CD4-positive, CD25-positive, alpha-beta regulatory T cell (primary cell): ENCODE data around the gene ID4. TPM values are rescaled to one million over a fixed set of nuclear protein-coding genes. Genes with fewer than 3 reads are reported as not detected.
A peak's percentile ranks its signal among the peaks of the same experiment; 100 is the strongest.

Source experiments
- ATAC-seq, 2 donors: fragments of 150-1000 bp; cut with Tn5 transposase; one replicate each; pipeline ENCODE4 v1.10.0; 2021; ENCODE audit warnings: low read depth in 2 of 2, moderate number of reproducible peaks in 2 of 2, moderate library complexity in 1 of 2
- DNase-seq, 3 donors: peaks; one replicate each; pipeline versions ENCODE4 v3.0.0 to v3.0.0-alpha.2; 2012 to 2022; ENCODE audit warnings: mixed read lengths in 1 of 3
- H3K27ac ChIP-seq: one replicate; pipeline ENCODE4 v1.7.0; 2013; ENCODE audit warnings: mild to moderate bottlenecking, low read length; ENCODE audit not compliant: insufficient read depth, poor library complexity, severe bottlenecking
- H3K27me3 ChIP-seq: one replicate; pipeline ENCODE4 v1.7.0; 2013; ENCODE audit warnings: low read length; ENCODE audit not compliant: control insufficient read depth, insufficient read depth
- H3K36me3 ChIP-seq: one replicate; pipeline ENCODE4 v1.7.0; 2013; ENCODE audit warnings: mild to moderate bottlenecking, low read length, moderate library complexity; ENCODE audit not compliant: control insufficient read depth, insufficient read depth
- H3K4me1 ChIP-seq: 2 replicates; pipeline ENCODE4 v1.7.0; 2013; ENCODE audit warnings: mild to moderate bottlenecking, low read length; ENCODE audit not compliant: insufficient read depth, control insufficient read depth, poor library complexity, severe bottlenecking
- H3K4me3 ChIP-seq: one replicate; pipeline ENCODE4 v1.7.0; 2013; ENCODE audit warnings: low read depth, mild to moderate bottlenecking, low read length, moderate library complexity
- H3K9me3 ChIP-seq, 2 experiments: 1 replicate in 1 of 2; 2 replicates in 1 of 2; pipeline ENCODE4 v1.7.0; 2013; ENCODE audit warnings: low read length in 2 of 2, mild to moderate bottlenecking in 1 of 2, moderate library complexity in 1 of 2; ENCODE audit not compliant: control insufficient read depth in 2 of 2
- H3K27ac Mint-ChIP-seq, 3 donors: one replicate each; pipeline ENCODE4 v1.8.0; 2020 to 2022; ENCODE audit warnings: mild to moderate bottlenecking in 3 of 3, mixed read lengths in 3 of 3, moderate library complexity in 2 of 3
- H3K27me3 Mint-ChIP-seq: one replicate; pipeline ENCODE4 v1.8.0; 2022; ENCODE audit warnings: mild to moderate bottlenecking, mixed read lengths
- H3K36me3 Mint-ChIP-seq: one replicate; pipeline ENCODE4 v1.8.0; 2020; ENCODE audit warnings: mixed read lengths
- H3K4me1 Mint-ChIP-seq, 4 donors: one replicate each; pipeline ENCODE4 v1.8.0; 2020 to 2022; ENCODE audit warnings: mixed read lengths in 4 of 4, mild to moderate bottlenecking in 1 of 4
- H3K4me3 Mint-ChIP-seq, 4 donors: one replicate each; pipeline ENCODE4 v1.8.0; 2020 to 2022; ENCODE audit warnings: mild to moderate bottlenecking in 4 of 4, mixed read lengths in 4 of 4, moderate library complexity in 3 of 4
- H3K9me3 Mint-ChIP-seq, 7 donors: one replicate each; pipeline ENCODE4 v1.8.0; 2020 to 2022; ENCODE audit warnings: mixed read lengths in 7 of 7, mild to moderate bottlenecking in 3 of 7, moderate library complexity in 2 of 7
- polyA plus RNA-seq, 4 donors: library from polyadenylated mRNA; unstranded; fragments of 300-500 nt; fragmentation: Illumina TruSeq; gene quantifications; one replicate each; pipeline ENCODE4 v1.2.3, GENCODE V29; 2021
- total RNA-seq: library from RNA; stranded (reverse); gene quantifications from one replicate; pipeline ENCODE4 v1.2.3, GENCODE V29; 2022

ID4 gene
- total and polyA plus RNA-seq, 5 donors from 2014 or later: not detected

DNA sequence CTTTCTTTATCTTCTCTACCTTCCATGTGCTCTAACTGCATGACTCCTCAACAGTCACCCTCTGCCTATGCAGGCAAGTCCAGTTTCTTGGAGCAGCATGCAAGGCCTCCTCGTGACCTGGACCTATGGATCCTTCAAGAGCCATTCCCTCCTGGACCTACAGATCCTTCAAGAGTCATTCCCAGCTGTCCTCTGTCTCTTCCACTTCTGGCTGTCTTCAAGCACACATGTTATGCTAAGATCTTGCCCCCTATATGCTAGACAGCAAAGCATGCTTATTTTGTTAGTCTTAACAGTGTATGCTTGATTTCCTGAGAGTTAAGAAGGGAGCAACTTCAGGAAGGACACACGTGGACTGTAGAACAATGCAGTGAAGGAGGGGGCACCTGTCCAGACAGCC, 7.5 kb downstream of the ID4 start:
- no peaks in the 10 kb centered on the region for H3K36me3 ChIP-seq
- DNase-seq (no peak), ATAC-seq (no peak)
- peaks cover 0 to 4% (median 0%) of the 10 kb centered on the region in 7 donors for H3K9me3 Mint-ChIP-seq
- no peak overlapping the region for H3K27ac ChIP-seq
- H3K27me3 ChIP-seq: peaks cover 10% of the 10 kb centered on the region
- H3K4me3 ChIP-seq: no peak overlapping the region
- no peaks in the 10 kb centered on the region for H3K4me1 ChIP-seq
- peak overlapping the region in 1 of 4 donors; percentile 32 for H3K4me3 Mint-ChIP-seq
- H3K27ac Mint-ChIP-seq: no peak overlapping the region
- H3K4me1 Mint-ChIP-seq: no peaks in the 10 kb centered on the region
- no peaks in the 10 kb centered on the region for H3K36me3 Mint-ChIP-seq
- peaks cover 17% of the 10 kb centered on the region for H3K27me3 Mint-ChIP-seq
- H3K9me3 ChIP-seq: no peaks in the 10 kb centered on the region

DNA sequence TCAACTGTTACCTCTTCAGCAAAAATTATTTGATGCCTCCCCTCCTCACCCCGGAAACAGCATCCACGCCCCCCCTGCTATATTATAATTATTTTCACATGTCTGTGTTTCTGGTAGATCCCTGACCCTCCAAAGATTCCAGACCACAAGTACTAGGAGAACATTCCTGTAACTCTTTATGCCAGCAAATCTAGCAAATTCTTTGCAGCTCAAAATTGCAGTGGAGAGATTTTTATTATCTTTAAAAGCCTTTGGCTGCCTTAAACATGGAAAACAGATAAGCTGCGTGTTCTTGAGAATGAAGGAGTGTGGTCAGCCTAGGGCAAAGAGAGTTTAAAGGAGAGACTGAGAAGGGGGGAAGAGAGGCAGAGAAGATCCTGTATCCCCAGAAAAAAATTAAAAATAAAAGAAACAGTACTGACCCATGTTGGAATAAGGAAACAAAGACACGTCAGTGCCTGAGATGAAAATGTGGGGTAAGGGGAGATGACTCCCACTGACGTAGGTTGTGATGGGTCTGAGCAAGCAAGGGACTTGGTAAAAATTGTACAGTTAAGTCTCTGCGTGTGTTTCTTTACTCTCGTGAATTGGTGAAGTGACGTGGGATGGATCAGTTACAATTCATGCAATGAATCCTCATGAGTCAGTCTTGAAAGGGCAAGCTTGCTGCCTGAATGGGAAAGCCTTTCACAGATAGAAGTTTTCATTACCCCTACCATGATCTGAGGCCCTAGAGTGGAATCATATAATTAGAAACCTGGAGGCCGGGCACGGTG, 8.3 kb downstream of the ID4 start:
- Mint-ChIP-seq H3K4me3 (no peak overlapping the region), H3K9me3 (peaks cover 0 to 4% (median 0%) of the 10 kb centered on the region in 7 donors), H3K4me1 (no peaks in the 10 kb centered on the region), H3K27me3 (peaks cover 9% of the 10 kb centered on the region), H3K27ac (no peak overlapping the region), H3K36me3 (no peaks in the 10 kb centered on the region)
- no peak for ATAC-seq
- Histone ChIP-seq H3K4me3 (no peak overlapping the region), H3K27me3 (peaks cover 5% of the 10 kb centered on the region), H3K9me3 (no peaks in the 10 kb centered on the region), H3K27ac (no peak overlapping the region), H3K4me1 (no peaks in the 10 kb centered on the region), H3K36me3 (no peaks in the 10 kb centered on the region)
- DNase-seq: no peak

DNA sequence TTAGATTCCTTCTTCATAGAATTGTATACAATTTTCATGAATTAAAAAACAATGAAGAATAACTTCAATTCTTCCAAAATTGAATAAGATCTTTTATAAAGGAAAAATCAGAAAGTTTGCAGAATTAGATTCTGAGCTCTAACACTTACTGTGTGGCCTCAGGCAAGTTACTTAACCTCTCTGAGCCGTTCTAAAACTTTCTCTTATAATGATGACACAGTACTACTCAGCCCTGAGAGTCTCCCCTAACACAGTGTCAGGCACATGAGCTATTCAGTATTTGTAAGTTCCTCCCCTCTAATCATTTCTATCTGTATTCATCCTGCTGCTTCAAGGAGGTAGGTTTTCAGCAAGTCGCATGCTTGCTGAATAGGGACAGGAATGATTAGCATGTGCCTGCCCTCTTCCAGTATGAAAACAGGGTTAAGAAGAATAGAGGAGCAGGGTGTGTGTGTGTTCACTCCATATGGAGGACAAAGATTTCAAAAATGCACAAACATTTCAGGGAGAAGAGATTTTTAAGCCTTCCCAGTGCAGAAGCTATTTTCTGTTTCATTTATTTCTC, 11.4 kb downstream of the ID4 start:
- Mint-ChIP-seq H3K9me3 (peaks cover 0 to 4% (median 0%) of the 10 kb centered on the region in 7 donors), H3K4me1 (no peaks in the 10 kb centered on the region), H3K27ac (no peak overlapping the region), H3K36me3 (no peaks in the 10 kb centered on the region), H3K4me3 (no peak overlapping the region), H3K27me3 (peaks cover 4% of the 10 kb centered on the region)
- H3K27ac ChIP-seq: no peak overlapping the region
- no peaks in the 10 kb centered on the region for H3K9me3 ChIP-seq
- H3K27me3 ChIP-seq: peaks cover 5% of the 10 kb centered on the region
- no peaks in the 10 kb centered on the region for H3K4me1 ChIP-seq
- DNase-seq: no peak
- no peak for ATAC-seq
- no peak overlapping the region for H3K4me3 ChIP-seq
- no peaks in the 10 kb centered on the region for H3K36me3 ChIP-seq

DNA sequence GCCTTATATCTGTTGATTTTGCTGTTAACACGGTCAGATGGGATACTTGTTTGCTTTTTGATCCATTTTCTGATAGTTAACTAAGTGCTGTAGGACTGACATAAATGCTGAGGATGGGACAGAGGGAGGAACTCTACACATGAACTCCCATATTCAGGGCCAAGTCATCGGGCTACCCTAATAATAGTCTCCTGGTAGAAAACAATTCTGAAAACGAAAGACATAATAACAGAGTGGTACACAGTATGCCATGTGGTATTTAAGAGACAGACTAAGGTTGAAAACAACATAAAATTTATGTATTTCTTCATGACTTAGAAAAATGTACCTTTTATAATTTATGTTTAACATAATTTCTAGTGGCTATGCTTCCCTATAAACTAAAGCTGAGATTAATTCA, 12.0 kb downstream of the ID4 start:
- Histone ChIP-seq H3K9me3 (no peaks in the 10 kb centered on the region), H3K36me3 (no peaks in the 10 kb centered on the region), H3K4me3 (no peak overlapping the region), H3K4me1 (no peaks in the 10 kb centered on the region), H3K27ac (no peak overlapping the region), H3K27me3 (peaks cover 5% of the 10 kb centered on the region)
- H3K4me1 Mint-ChIP-seq: no peaks in the 10 kb centered on the region
- DNase-seq: no peak
- no peak for ATAC-seq
- no peaks in the 10 kb centered on the region for H3K36me3 Mint-ChIP-seq
- H3K9me3 Mint-ChIP-seq: peaks cover 0 to 4% (median 0%) of the 10 kb centered on the region in 7 donors
- no peak overlapping the region for H3K27ac Mint-ChIP-seq
- H3K4me3 Mint-ChIP-seq: no peak overlapping the region
- peaks cover 4% of the 10 kb centered on the region for H3K27me3 Mint-ChIP-seq

DNA sequence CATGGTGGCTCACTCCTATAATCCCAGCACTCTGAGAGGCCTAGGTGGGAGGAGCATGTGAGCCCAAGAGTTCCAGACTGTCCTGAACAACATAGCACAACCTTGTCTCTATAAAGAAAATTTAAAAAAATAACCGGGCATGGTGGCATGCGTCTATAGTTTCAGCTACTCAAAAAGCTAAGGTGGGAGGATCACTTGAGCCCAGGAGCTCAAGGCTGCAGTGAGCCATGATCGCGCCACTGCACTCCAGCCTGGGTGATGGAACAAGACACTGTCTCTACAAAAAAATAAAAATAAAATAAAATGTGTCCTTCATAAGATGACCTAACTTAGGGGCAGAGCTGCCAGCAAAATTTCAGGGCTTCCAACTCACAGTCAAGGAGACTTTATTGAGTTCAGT, 12.6 kb downstream of the ID4 start:
- no peaks in the 10 kb centered on the region for H3K9me3 Mint-ChIP-seq
- H3K4me1 Mint-ChIP-seq: no peaks in the 10 kb centered on the region
- Histone ChIP-seq H3K4me3 (no peak overlapping the region), H3K4me1 (no peaks in the 10 kb centered on the region), H3K27me3 (no peaks in the 10 kb centered on the region), H3K9me3 (no peaks in the 10 kb centered on the region), H3K27ac (no peak overlapping the region), H3K36me3 (no peaks in the 10 kb centered on the region)
- no peak for DNase-seq
- no peaks in the 10 kb centered on the region for H3K36me3 Mint-ChIP-seq
- H3K4me3 Mint-ChIP-seq: no peak overlapping the region
- H3K27me3 Mint-ChIP-seq: peaks cover 4% of the 10 kb centered on the region
- H3K27ac Mint-ChIP-seq: no peak overlapping the region
- no peak for ATAC-seq

DNA sequence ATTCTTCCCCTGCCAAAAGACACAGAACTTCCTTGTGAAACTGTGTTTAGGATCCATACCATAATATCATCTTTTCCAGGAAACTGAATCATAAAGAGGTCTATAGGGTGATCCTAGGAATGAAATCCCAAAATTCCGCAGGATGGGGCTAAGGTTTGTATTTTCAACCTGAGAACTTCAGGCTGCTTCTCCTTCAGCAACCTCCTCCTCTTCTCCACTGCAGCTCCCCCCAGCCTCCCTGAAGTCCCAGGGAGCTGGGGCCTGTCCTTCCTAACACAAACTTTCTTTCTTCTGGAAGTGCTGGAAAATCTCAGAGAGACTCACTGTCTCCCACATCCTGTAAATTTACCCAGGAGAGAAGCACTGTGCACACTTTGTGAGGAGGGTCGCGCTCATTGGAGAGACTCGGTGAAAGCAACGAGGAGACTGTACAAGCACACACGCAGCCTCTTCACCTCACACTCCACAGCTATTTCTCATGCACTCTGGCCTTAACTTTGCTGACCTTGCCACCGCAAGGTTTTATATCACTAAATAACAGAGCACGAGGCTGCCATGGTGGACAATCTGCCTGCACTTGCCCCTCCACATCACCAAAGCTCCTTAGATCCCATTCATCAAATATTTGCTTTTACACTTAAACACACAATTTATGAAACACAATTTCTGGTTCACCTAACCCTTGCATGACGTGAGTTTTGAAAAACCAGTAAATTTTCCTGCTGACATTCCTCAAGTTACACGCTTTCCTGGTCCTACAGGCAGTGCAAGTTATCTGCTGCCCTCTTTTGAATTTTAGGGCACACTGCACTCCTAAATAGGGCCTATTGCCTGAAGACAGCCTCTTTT, 14.3 kb downstream of the ID4 start:
- Mint-ChIP-seq H3K4me1 (peaks cover 0 to 1% (median 0%) of the 10 kb centered on the region in 4 donors), H3K27me3 (peaks cover 4% of the 10 kb centered on the region), H3K4me3 (no peak overlapping the region), H3K36me3 (no peaks in the 10 kb centered on the region), H3K27ac (no peak overlapping the region), H3K9me3 (peaks cover 0 to 2% (median 0%) of the 10 kb centered on the region in 7 donors)
- Histone ChIP-seq H3K9me3 (no peaks in the 10 kb centered on the region), H3K36me3 (no peaks in the 10 kb centered on the region), H3K4me3 (no peak overlapping the region), H3K27me3 (no peaks in the 10 kb centered on the region), H3K4me1 (no peaks in the 10 kb centered on the region), H3K27ac (no peak overlapping the region)
- ATAC-seq (no peak), DNase-seq (no peak)

DNA sequence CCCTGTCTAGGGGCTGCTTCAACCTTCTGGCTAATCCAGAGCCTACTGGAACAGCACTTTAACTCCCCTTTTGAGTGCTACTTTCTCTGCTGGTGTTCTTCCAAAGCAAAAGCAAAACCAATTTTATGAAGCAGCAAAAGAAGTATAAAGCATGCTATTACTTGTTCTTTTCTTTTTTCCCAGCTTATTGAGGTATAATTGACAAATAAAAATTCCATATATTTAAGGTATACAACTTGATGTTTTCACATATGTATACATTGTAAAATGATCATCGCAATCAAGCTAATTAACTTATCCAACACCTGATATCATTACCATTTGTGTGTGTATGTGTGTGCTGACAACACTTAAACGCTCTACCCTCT, 14.9 kb downstream of the ID4 start:
- no peak for DNase-seq
- Histone ChIP-seq H3K27ac (no peak overlapping the region), H3K9me3 (no peaks in the 10 kb centered on the region), H3K27me3 (no peaks in the 10 kb centered on the region), H3K36me3 (no peaks in the 10 kb centered on the region), H3K4me1 (no peaks in the 10 kb centered on the region), H3K4me3 (no peak overlapping the region)
- Mint-ChIP-seq H3K4me1 (peaks cover 0 to 1% (median 0%) of the 10 kb centered on the region in 4 donors), H3K9me3 (peaks cover 0 to 5% (median 0%) of the 10 kb centered on the region in 7 donors), H3K36me3 (no peaks in the 10 kb centered on the region), H3K4me3 (no peak overlapping the region), H3K27ac (no peak overlapping the region), H3K27me3 (peaks cover 4% of the 10 kb centered on the region)
- ATAC-seq: no peak
